Endodermal cell (in vitro differentiated cells): ENCODE results near the gene GPX1. TPM values are rescaled to one million over a fixed set of nuclear protein-coding genes. Genes with fewer than 3 reads are reported as not detected.

Source experiments
- DNase-seq: peaks from one replicate; pipeline ENCODE4 v3.0.0-alpha.2; 2017
- H3K27ac ChIP-seq: 2 replicates; pipeline ENCODE4 v1.5.1; 2013; ENCODE audit warnings: mild to moderate bottlenecking, low read depth, low read length, moderate library complexity
- H3K27me3 ChIP-seq: 2 replicates; pipeline ENCODE4 v1.6.1; 2013; ENCODE audit warnings: mild to moderate bottlenecking, low read length, moderate library complexity; ENCODE audit not compliant: insufficient read depth, control insufficient read depth, poor library complexity, severe bottlenecking
- H3K36me3 ChIP-seq: 2 replicates; pipeline ENCODE4 v1.7.0; 2013; ENCODE audit warnings: mild to moderate bottlenecking, low read length, moderate library complexity; ENCODE audit not compliant: control insufficient read depth, insufficient read depth
- H3K4me1 ChIP-seq: one replicate; pipeline ENCODE4 v1.7.0; 2013; ENCODE audit warnings: low read length; ENCODE audit not compliant: control insufficient read depth, insufficient read depth
- H3K4me3 ChIP-seq: 2 replicates; pipeline ENCODE4 v1.5.1; 2013; ENCODE audit warnings: mild to moderate bottlenecking, low read length, moderate library complexity
- H3K9ac ChIP-seq: 2 replicates; pipeline ENCODE4 v1.6.1; 2013; ENCODE audit warnings: mild to moderate bottlenecking, low read length, moderate library complexity; ENCODE audit not compliant: poor library complexity, severe bottlenecking; ENCODE audit errors: extremely low read depth
- H3K9me3 ChIP-seq: 2 replicates; pipeline ENCODE4 v1.6.1; 2013; ENCODE audit warnings: mild to moderate bottlenecking, low read length, moderate library complexity; ENCODE audit not compliant: control insufficient read depth
- H3K27ac Mint-ChIP-seq: 2 replicates; pipeline ENCODE4 v1.8.0; 2020; ENCODE audit warnings: mixed read lengths
- H3K27me3 Mint-ChIP-seq: 2 replicates; pipeline ENCODE4 v1.8.0; 2021; ENCODE audit warnings: mild to moderate bottlenecking, mixed read lengths; ENCODE audit not compliant: insufficient read depth
- H3K36me3 Mint-ChIP-seq: 2 replicates; pipeline ENCODE4 v1.8.0; 2020; ENCODE audit warnings: low read depth, mixed read lengths
- H3K4me1 Mint-ChIP-seq: 2 replicates; pipeline ENCODE4 v1.8.0; 2020; ENCODE audit warnings: mixed read lengths
- H3K4me3 Mint-ChIP-seq: 2 replicates; pipeline ENCODE4 v1.8.0; 2020; ENCODE audit warnings: mild to moderate bottlenecking, moderate library complexity, mixed read lengths
- H3K9me3 Mint-ChIP-seq: 2 replicates; pipeline ENCODE4 v1.8.0; 2020; ENCODE audit warnings: mild to moderate bottlenecking, mixed read lengths
- WGBS, 2 experiments: methylation state at CpG; one replicate each; pipeline versions ENCODE4 v1.1.5 to v1.1.7; 2013; ENCODE audit warnings: missing lambda C conversion rate in 2 of 2, mixed read lengths in 1 of 2; ENCODE audit not compliant: insufficient coverage in 1 of 2, insufficient read length in 1 of 2; 5-methylcytosine and 5-hydroxymethylcytosine counted together
- total RNA-seq, 2 donors: library from RNA; stranded (reverse); fragmentation: NEBNext Ultra II Directional in 1 of 2; extraction: Animal tissue kit (Norgen Biotek cat#: 25700) in 1 of 2; gene quantifications; 2 replicates in 1 of 2; 3 replicates in 1 of 2; pipeline ENCODE4 v1.2.1, GENCODE V29; 2021
- TF ChIP-seq, protein P1 (sequence below): fragments of 200-600 bp; sonication (generic); conservative IDR thresholded peaks from 2 replicates; pipeline ENCODE4 v1.5.0; 2021; ENCODE audit warnings: antibody characterized with exemption, mild to moderate bottlenecking

The GPX1 gene
- total RNA-seq, 2 donors from 2014 or later, result 178 to 195 TPM

GRCh38 chr3:49371946-49372345 lies 13.8 kb upstream of the GPX1 start:
- Histone ChIP-seq H3K9me3 (no peaks in the 10 kb centered on the region), H3K9ac (no peak overlapping the region), H3K36me3 (peaks cover 67% of the 10 kb centered on the region), H3K27me3 (no peaks in the 10 kb centered on the region), H3K27ac (no peak overlapping the region), H3K4me1 (no peaks in the 10 kb centered on the region), H3K4me3 (no peak overlapping the region)
- Mint-ChIP-seq H3K36me3 (peaks cover 70% of the 10 kb centered on the region), H3K27me3 (no peaks in the 10 kb centered on the region), H3K4me1 (no peaks in the 10 kb centered on the region), H3K27ac (peak overlapping the region; percentile 17), H3K4me3 (no peak overlapping the region), H3K9me3 (no peaks in the 10 kb centered on the region)
- TF ChIP-seq, protein P1, sequence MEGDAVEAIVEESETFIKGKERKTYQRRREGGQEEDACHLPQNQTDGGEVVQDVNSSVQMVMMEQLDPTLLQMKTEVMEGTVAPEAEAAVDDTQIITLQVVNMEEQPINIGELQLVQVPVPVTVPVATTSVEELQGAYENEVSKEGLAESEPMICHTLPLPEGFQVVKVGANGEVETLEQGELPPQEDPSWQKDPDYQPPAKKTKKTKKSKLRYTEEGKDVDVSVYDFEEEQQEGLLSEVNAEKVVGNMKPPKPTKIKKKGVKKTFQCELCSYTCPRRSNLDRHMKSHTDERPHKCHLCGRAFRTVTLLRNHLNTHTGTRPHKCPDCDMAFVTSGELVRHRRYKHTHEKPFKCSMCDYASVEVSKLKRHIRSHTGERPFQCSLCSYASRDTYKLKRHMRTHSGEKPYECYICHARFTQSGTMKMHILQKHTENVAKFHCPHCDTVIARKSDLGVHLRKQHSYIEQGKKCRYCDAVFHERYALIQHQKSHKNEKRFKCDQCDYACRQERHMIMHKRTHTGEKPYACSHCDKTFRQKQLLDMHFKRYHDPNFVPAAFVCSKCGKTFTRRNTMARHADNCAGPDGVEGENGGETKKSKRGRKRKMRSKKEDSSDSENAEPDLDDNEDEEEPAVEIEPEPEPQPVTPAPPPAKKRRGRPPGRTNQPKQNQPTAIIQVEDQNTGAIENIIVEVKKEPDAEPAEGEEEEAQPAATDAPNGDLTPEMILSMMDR, result no peak
- DNase-seq, result no peak

DNA sequence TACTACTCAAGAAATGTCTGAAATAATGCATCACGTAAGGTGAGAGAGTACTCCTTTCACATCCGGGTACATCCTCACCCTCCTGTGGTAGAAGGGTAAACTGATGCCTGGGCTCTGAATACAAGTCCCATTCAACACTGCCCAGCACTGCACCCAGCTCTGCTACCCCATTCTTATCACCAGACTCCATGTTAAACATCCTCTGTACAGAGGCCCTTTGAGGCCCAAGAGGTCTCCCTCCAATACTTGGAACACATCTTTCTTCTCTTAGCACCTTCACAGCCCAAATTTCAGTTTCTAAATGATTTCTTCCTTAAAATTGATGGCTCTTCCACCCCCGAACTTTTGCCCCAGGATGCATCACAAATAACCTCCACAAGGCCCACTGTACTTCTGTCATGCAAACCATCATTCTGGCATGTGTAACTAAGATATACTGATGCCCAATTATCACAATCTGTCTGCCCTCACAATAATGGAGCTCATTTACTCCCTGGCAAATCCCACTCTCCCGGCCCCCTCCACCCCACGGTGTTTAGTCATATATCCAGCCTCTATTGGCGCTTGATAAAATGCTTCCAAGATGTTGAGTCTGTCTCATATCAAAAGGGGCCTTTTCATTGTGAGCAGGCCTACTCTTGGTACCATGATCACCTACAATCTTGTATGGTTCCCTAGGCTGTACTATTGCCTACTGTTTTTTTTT lies 12.6 kb upstream of the GPX1 start:
- no peak overlapping the region for H3K9ac ChIP-seq
- no peak overlapping the region for H3K4me3 ChIP-seq
- H3K27ac Mint-ChIP-seq, result peak overlapping the region; percentile 5
- no peak overlapping the region for H3K27ac ChIP-seq
- WGBS, 2 experiments, result 92 to 95% methylated on average over 6 of the region's 6 CpGs
- H3K9me3 ChIP-seq, result no peaks in the 10 kb centered on the region
- peaks cover 82% of the 10 kb centered on the region for H3K36me3 Mint-ChIP-seq
- H3K9me3 Mint-ChIP-seq, result no peaks in the 10 kb centered on the region
- peaks cover 79% of the 10 kb centered on the region for H3K36me3 ChIP-seq
- H3K4me1 ChIP-seq, result no peaks in the 10 kb centered on the region
- H3K4me3 Mint-ChIP-seq, result no peak overlapping the region
- no peaks in the 10 kb centered on the region for H3K27me3 ChIP-seq
- TF ChIP-seq, protein P1, result no peak
- DNase-seq, result no peak
- no peaks in the 10 kb centered on the region for H3K4me1 Mint-ChIP-seq
- H3K27me3 Mint-ChIP-seq, result no peaks in the 10 kb centered on the region

DNA sequence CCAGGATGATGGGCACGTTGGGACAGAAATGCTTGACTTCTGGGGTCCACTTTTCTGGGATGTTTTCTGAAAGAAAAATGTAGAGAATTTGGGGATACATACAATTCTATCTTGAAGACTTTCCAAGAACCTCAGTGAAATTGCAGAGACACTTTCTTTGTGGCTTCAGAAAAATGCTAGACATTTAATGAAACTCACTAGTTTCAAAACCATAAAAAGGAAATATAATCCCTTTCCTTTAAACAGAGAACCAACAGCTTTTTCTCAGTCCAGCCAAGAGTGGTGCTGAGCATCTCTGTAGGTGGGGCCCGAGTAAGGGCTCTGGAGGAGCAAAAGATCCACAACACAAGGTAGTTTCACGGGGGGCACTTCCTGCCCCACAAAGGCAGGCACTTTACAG lies 4.4 kb upstream of the GPX1 start:
- H3K9me3 ChIP-seq, result no peaks in the 10 kb centered on the region
- H3K4me3 ChIP-seq, result no peak overlapping the region
- H3K9me3 Mint-ChIP-seq, result no peaks in the 10 kb centered on the region
- no peak overlapping the region for H3K27ac ChIP-seq
- peaks cover 6% of the 10 kb centered on the region for H3K4me1 ChIP-seq
- DNase-seq, result no peak
- H3K36me3 Mint-ChIP-seq, result peaks cover 72% of the 10 kb centered on the region
- no peak overlapping the region for H3K9ac ChIP-seq
- H3K27me3 Mint-ChIP-seq, result no peaks in the 10 kb centered on the region
- H3K36me3 ChIP-seq, result peaks cover 79% of the 10 kb centered on the region
- H3K27me3 ChIP-seq, result no peaks in the 10 kb centered on the region
- TF ChIP-seq, protein P1, result no peak
- WGBS, 2 experiments, result 95 to 100% methylated on average over 3 of the region's 3 CpGs
- peaks cover 6% of the 10 kb centered on the region for H3K4me1 Mint-ChIP-seq
- H3K27ac Mint-ChIP-seq, result no peak overlapping the region
- no peak overlapping the region for H3K4me3 Mint-ChIP-seq
